C4-2B (cell line): ENCODE data around the gene STK40.

Source experiments
- CTCF ChIP-seq: fragments of 450-650 bp; conservative IDR thresholded peaks from 2 replicates; pipeline ENCODE4 v1.5.1; 2017; ENCODE audit warnings: mild to moderate bottlenecking
- ZFX ChIP-seq: fragments of 450-650 bp; IDR thresholded peaks from 2 replicates; pipeline ENCODE4 v1.6.1; 2017

GRCh38 chr1:36398370-36398977 lies 12.8 kb upstream of the STK40 start:
- TF ChIP-seq CTCF (no peak), ZFX (no peak)
